DND-41 (cell line): Measurements from ENCODE around the gene URB1.

Source experiments
- ATAC-seq: fragments of 200-7000 bp; cut with Tn5 transposase; 3 replicates; pipeline ENCODE4 v1.9.1; 2021; ENCODE audit warnings: low read depth; ENCODE audit not compliant: insufficient read depth
- DNase-seq: peaks from one replicate; pipeline ENCODE4 v3.0.0-alpha.2; 2020
- H2AFZ ChIP-seq: 2 replicates; pipeline ENCODE4 v1.6.0; 2012; ENCODE audit warnings: low read depth, low read length
- H3K27ac ChIP-seq: 2 replicates; pipeline ENCODE4 v1.5.1; 2012; ENCODE audit warnings: low read length, inconsistent platforms
- H3K27me3 ChIP-seq: fragments of 200-600 bp; sonication (generic); 2 replicates; pipeline ENCODE4 v1.6.0; 2012; ENCODE audit warnings: low read length, mild to moderate bottlenecking, inconsistent platforms; ENCODE audit not compliant: insufficient read depth, poor library complexity
- H3K36me3 ChIP-seq: 2 replicates; pipeline ENCODE4 v1.5.1; 2012; ENCODE audit warnings: low read length, inconsistent platforms; ENCODE audit not compliant: insufficient read depth
- H3K4me1 ChIP-seq: 2 replicates; pipeline ENCODE4 v1.5.1; 2012; ENCODE audit warnings: mild to moderate bottlenecking, low read length; ENCODE audit not compliant: insufficient read depth
- H3K4me2 ChIP-seq: 2 replicates; pipeline ENCODE4 v1.6.0; 2012; ENCODE audit warnings: mild to moderate bottlenecking, moderate library complexity, low read length, inconsistent platforms; ENCODE audit not compliant: insufficient read depth
- H3K4me3 ChIP-seq, 2 experiments: fragments of 200-600 bp in 1 of 2; shearing (Covaris generic) in 1 of 2; 2 replicates each; pipeline ENCODE4 v1.5.1; 2012 to 2016; ENCODE audit warnings: inconsistent platforms in 2 of 2, low read length in 2 of 2, mild to moderate bottlenecking in 2 of 2, low read depth in 1 of 2, moderate library complexity in 1 of 2
- H3K79me2 ChIP-seq: 2 replicates; pipeline ENCODE4 v1.6.0; 2012; ENCODE audit warnings: low read length, inconsistent platforms; ENCODE audit not compliant: insufficient read depth
- H3K9ac ChIP-seq: 2 replicates; pipeline ENCODE4 v1.6.0; 2012; ENCODE audit warnings: low read depth, mild to moderate bottlenecking, inconsistent platforms, low read length, moderate library complexity
- H3K9me3 ChIP-seq: 2 replicates; pipeline ENCODE4 v1.5.1; 2012; ENCODE audit warnings: low read length, moderate library complexity, mild to moderate bottlenecking, inconsistent platforms; ENCODE audit not compliant: insufficient read depth, severe bottlenecking
- H4K20me1 ChIP-seq: 2 replicates; pipeline ENCODE4 v1.6.0; 2012; ENCODE audit warnings: low read length; ENCODE audit not compliant: insufficient read depth
- CTCF ChIP-seq: IDR thresholded peaks from 2 replicates; pipeline ENCODE4 v1.5.1; 2012; ENCODE audit warnings: borderline replicate concordance, low read length, moderate library complexity, mild to moderate bottlenecking; ENCODE audit not compliant: poor library complexity, severe bottlenecking; ENCODE audit errors: extremely low read depth
- EZH2 ChIP-seq: IDR thresholded peaks from 3 replicates; pipeline ENCODE4 v1.6.1; 2012; ENCODE audit warnings: borderline replicate concordance, low read depth, mild to moderate bottlenecking, moderate library complexity, low read length, inconsistent platforms; ENCODE audit not compliant: severe bottlenecking

Gene URB1

GRCh38 chr21:32413697-32414578 lies 21.1 kb upstream of the URB1 start:
- ATAC-seq, result no peak
- no peak overlapping the region for H3K9ac ChIP-seq
- DNase-seq, result no peak
- no peaks in the 10 kb centered on the region for H3K79me2 ChIP-seq
- no peaks in the 10 kb centered on the region for H4K20me1 ChIP-seq
- no peak overlapping the region for H3K4me2 ChIP-seq
- H3K9me3 ChIP-seq, result no peaks in the 10 kb centered on the region
- no peak overlapping the region for H2AFZ ChIP-seq
- H3K4me3 ChIP-seq, result no peak overlapping the region
- no peak overlapping the region for H3K27ac ChIP-seq
- no peaks in the 10 kb centered on the region for H3K36me3 ChIP-seq
- H3K4me1 ChIP-seq, result no peaks in the 10 kb centered on the region
- H3K27me3 ChIP-seq, result peaks cover 5% of the 10 kb centered on the region
- TF ChIP-seq EZH2, result no peak
- TF ChIP-seq CTCF, result no peak

GRCh38 chr21:32413015-32413504 lies 20.2 kb upstream of the URB1 start:
- no peak overlapping the region for H3K27ac ChIP-seq

GRCh38 chr21:32412162-32413014 lies 19.6 kb upstream of the URB1 start, which contains the start of gene EVA1C:
Gene EVA1C, plus strand, starts transcription at chr21:32412706. Its CDS starts 148 bp downstream, at chr21:32412854.
- H3K79me2 ChIP-seq, result no peaks in the 10 kb centered on the region
- H3K4me2 ChIP-seq, result no peak within 1 kb of the TSS
- no peak within 1 kb of the TSS for H3K9ac ChIP-seq
- H4K20me1 ChIP-seq, result no peaks in the 10 kb centered on the region
- no peak within 1 kb of the TSS for H3K4me3 ChIP-seq
- TF ChIP-seq CTCF (no peak), EZH2 (no peak)
- H3K4me1 ChIP-seq, result no peaks in the 10 kb centered on the region
- peaks cover 5% of the 10 kb centered on the region for H3K27me3 ChIP-seq
- no peak within 1 kb of the TSS for H3K27ac ChIP-seq
- no peak within 1 kb of the TSS for H2AFZ ChIP-seq
- no peaks in the 10 kb centered on the region for H3K9me3 ChIP-seq
- no peak for DNase-seq
- no peaks in the 10 kb centered on the region for H3K36me3 ChIP-seq
- no peak for ATAC-seq

More at GRCh38 chr21:32413015-32413504, 20.2 kb upstream of the URB1 start:
- Histone ChIP-seq H4K20me1 (no peaks in the 10 kb centered on the region), H3K79me2 (no peaks in the 10 kb centered on the region), H3K9me3 (no peaks in the 10 kb centered on the region), H3K4me1 (no peaks in the 10 kb centered on the region), H3K4me3 (no peak overlapping the region), H3K4me2 (no peak overlapping the region), H3K36me3 (no peaks in the 10 kb centered on the region), H3K9ac (no peak overlapping the region), H3K27me3 (peaks cover 5% of the 10 kb centered on the region), H2AFZ (no peak overlapping the region)
- DNase-seq, result no peak
- ATAC-seq, result no peak
- TF ChIP-seq CTCF, result no peak
- TF ChIP-seq EZH2, result no peak
